Measurements from ENCODE around the gene FGF8.

FGF8 gene

DNA sequence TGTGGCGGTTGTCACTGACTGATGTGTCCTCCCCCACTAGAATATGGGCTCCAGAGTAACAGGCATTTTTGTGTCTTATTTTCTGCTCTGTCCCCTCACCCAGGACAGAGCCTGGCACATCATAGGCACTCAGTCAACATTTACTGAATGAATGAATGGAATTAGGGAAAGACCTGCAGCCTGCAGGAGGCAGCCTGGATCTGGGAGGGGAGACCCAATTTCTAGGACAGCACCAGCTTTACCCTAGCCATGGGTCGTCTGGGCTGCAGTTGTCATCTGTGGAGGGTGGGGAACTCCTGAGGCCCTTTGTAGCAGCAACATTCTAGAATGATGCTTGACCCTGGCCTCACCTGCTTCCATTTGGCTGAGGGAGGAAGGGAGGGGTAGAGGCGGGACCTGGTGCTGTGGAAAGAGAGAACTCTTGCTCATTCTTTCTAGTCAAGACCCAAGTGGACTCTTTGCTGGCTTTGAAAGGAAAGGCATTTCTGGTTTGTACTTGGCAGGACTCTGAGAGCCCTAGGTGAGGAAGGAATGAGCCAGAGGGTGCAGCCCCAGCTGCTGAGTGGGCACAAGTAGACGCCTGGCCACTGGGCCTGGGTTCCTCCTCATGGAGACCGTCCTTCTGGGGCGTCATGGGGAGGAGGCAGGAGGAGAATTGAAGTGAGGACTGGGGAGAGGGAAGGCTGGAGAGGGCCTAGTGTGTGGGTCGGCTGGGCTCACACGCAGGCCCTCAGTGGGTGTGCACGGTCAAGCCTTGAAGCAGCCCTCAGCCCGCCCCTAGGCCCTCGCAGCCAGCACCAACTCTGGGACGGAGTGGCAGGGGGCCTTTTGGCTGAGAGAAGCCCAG lies 8.9 kb downstream of the FGF8 start:
- TF ChIP-seq, protein P1, sequence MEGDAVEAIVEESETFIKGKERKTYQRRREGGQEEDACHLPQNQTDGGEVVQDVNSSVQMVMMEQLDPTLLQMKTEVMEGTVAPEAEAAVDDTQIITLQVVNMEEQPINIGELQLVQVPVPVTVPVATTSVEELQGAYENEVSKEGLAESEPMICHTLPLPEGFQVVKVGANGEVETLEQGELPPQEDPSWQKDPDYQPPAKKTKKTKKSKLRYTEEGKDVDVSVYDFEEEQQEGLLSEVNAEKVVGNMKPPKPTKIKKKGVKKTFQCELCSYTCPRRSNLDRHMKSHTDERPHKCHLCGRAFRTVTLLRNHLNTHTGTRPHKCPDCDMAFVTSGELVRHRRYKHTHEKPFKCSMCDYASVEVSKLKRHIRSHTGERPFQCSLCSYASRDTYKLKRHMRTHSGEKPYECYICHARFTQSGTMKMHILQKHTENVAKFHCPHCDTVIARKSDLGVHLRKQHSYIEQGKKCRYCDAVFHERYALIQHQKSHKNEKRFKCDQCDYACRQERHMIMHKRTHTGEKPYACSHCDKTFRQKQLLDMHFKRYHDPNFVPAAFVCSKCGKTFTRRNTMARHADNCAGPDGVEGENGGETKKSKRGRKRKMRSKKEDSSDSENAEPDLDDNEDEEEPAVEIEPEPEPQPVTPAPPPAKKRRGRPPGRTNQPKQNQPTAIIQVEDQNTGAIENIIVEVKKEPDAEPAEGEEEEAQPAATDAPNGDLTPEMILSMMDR (IDR thresholded peaks at IDR 0.05; ENCODE audit: extremely low read depth, missing control alignments) = no peak

DNA sequence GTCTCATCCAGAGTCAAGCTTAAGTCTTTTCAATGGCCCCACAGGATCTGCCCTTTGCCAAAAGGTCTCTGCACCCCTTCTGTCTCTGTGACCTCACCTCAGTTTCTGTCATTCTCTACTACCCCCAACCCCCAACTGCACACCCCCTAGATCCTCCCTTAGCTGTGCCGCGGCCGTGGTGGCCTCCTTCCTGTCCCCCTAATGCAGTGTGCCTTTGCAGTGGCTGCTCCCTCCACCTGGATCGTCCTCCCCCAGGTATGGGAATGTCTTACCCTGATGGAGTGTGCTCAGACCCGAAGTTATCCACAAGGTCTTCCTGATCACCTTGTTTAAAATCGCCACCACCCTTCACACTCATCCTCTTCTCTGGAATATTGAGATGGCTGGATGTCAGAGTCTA lies 9.6 kb downstream of the FGF8 start:
- no peak for DNase-seq (ENCODE audit: low spot score)

More for the DNA sequence above, 8.9 kb downstream of the FGF8 start:
- DNase-seq (ENCODE audit: low spot score) = no peak

DNA sequence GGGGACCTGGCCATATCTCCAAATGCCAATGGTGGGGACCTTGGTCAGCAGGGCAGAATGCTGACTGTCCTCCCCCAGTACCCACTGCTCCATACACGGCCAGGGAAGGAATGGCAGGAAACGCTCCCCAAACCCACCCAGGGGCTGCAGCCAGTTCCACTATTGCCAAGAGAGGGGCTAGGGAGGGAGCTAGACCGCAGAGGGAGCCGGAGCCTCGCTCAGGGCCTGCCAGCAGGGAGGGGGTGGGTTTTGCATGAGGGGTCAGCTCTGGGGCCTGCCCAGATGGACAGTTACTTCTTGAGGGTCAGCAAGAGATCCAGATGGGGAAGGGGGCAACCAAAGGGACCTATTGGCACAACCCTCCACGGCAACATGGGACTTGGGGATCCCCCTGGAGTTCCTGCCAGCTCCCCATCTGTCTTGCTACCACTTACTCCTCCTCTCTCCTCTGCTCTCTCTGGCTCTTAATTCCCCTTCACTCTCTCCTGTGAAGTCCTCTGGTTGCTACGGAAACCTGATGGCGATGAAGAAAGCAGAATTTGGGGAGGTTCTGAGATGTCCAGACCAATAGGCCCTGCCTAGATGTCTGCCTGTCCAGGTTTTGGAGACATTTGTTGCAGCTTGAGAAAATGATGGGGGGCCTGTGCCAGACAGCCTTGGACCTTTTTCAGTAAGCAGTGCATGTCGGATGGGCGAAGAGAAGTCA lies 12.6 kb downstream of the FGF8 start:
- TF ChIP-seq, protein P1 (IDR thresholded peaks at IDR 0.05; ENCODE audit: extremely low read depth, missing control alignments) = no peak
- no peak for DNase-seq (ENCODE audit: low spot score)

More for the DNA sequence above, 9.6 kb downstream of the FGF8 start:
- TF ChIP-seq, protein P1 (IDR thresholded peaks at IDR 0.05; ENCODE audit: extremely low read depth, missing control alignments) = no peak

DNA sequence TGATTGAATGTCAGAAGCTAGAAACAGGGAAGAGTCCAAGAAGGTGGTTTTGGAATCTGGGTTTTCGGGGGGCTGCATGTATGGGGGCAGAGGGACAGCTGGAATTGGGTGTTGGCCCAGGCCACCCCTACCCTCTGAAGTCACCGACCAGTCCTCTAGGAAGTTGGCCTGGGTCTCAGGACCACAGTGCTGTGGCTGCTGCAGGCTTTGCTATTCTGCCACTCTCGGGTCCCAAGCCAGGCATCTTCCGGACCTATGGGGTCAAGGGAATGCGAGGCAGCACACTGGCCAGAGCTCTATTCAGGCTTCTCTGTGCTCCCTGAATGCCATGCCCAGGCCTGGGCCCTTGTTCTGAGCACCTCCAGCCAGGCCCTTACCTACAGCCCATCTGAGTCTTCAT lies 13.2 kb downstream of the FGF8 start:
- no peak for DNase-seq (ENCODE audit: low spot score)
- TF ChIP-seq, protein P1 (IDR thresholded peaks at IDR 0.05; ENCODE audit: extremely low read depth, missing control alignments) = no peak

DNA sequence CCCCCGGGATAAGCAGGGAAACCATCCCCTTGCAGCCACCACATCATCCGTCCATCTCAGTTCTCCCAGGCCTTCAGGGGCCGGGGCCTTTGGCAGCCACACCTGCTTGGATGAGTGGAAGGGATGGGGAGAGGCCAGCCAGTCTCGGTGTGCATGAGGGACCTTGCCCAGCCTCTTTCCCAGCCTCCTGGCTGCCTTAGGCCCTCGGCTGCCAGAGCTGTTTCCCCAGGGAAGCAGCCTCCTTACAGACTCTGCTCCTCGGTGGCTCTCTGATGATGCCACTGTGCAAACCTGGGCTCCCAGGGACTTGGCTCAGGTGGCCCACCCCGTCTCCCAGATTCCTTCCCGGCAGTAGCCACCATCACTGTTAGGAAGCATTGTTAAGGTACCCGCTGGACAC lies 14.7 kb downstream of the FGF8 start:
- TF ChIP-seq, protein P1 (IDR thresholded peaks at IDR 0.05; ENCODE audit: extremely low read depth, missing control alignments) = no peak
- DNase-seq (ENCODE audit: low spot score) = no peak

DNA sequence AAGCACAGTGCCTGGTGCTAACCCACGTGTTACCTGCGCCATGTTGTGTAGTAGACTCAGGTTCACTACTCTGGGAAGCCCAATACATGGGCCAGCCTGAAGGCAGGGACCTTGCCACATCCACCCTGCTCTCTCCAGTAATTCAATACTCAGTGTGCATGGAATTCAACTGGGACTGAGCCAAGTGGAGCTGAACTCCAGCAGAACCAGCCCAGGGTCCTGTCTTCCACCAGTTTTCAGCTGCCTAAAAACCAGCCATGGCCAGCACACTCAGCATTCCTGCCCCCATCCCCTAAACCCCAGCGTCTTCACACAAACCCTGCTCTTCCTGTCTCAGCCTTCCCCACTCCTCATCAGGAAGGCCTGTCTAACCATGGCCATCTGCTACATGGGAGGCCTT lies 15.4 kb downstream of the FGF8 start:
- no peak for DNase-seq (ENCODE audit: low spot score)
- TF ChIP-seq, protein P1 (IDR thresholded peaks at IDR 0.05; ENCODE audit: extremely low read depth, missing control alignments) = no peak
